OCI-LY3 (cell line): ENCODE results near the gene ZNF324B.

ENCODE experiments used
- H2AFZ ChIP-seq: fragments of 200-600, 300-600 bp; shearing (Covaris generic); 2 replicates; pipeline ENCODE4 v1.6.0; 2014; ENCODE audit warnings: antibody characterized with exemption, low read depth, low read length
- H3K27ac ChIP-seq: fragments of 200-600, 300-600 bp; sonication (generic); 2 replicates; pipeline ENCODE4 v1.5.1; 2014; ENCODE audit warnings: mild to moderate bottlenecking, low read length, moderate library complexity, mixed read lengths
- H3K27me3 ChIP-seq: fragments of 200-600, 300-600 bp; sonication (generic); 2 replicates; pipeline ENCODE4 v1.6.1; 2014; ENCODE audit warnings: low read depth, low read length, mixed read lengths
- H3K36me3 ChIP-seq: fragments of 200-600, 300-600 bp; sonication (generic); replicated peaks from 2 replicates; pipeline ENCODE3; 2014; ENCODE audit warnings: low read depth, low read length, mixed read lengths
- H3K4me1 ChIP-seq: fragments of 300-600, 200-600 bp; sonication (generic); 2 replicates; pipeline ENCODE4 v1.6.1; 2014; ENCODE audit warnings: low read length, mixed read lengths
- H3K4me2 ChIP-seq: fragments of 200-600, 300-600 bp; sonication (generic); 2 replicates; pipeline ENCODE4 v1.6.1; 2014; ENCODE audit warnings: low read length, mixed read lengths
- H3K4me3 ChIP-seq: fragments of 300-600, 200-600 bp; sonication (generic); 2 replicates; pipeline ENCODE4 v1.5.1; 2014; ENCODE audit warnings: antibody characterized with exemption, mild to moderate bottlenecking, low read length, moderate library complexity
- H3K79me2 ChIP-seq: fragments of 300-600, 200-600 bp; shearing (Covaris generic); 2 replicates; pipeline ENCODE4 v1.6.1; 2014; ENCODE audit warnings: mild to moderate bottlenecking, low read length, mixed read lengths
- H3K9ac ChIP-seq: fragments of 300-600, 200-600 bp; shearing (Covaris generic); 2 replicates; pipeline ENCODE4 v1.6.0; 2014; ENCODE audit warnings: mild to moderate bottlenecking, low read length, moderate library complexity
- H3K9me3 ChIP-seq: fragments of 200-600, 300-600 bp; shearing (Covaris generic); 2 replicates; pipeline ENCODE4 v1.6.1; 2014; ENCODE audit warnings: low read length, mixed read lengths; ENCODE audit not compliant: insufficient read depth
- H4K20me1 ChIP-seq: fragments of 200-600, 300-600 bp; sonication (generic); 2 replicates; pipeline ENCODE4 v1.6.1; 2016; ENCODE audit warnings: low read length, mixed read lengths; ENCODE audit not compliant: insufficient read depth
- EZH2phosphoT487 ChIP-seq: fragments of 200-600 bp; shearing (Covaris generic); IDR thresholded peaks from 2 replicates; pipeline ENCODE4 v1.6.1; 2018; ENCODE audit warnings: antibody characterized with exemption, mixed run types, low read depth
- TF ChIP-seq, protein P1 (sequence below): fragments of 200-600, 300-600 bp; sonication (generic); IDR thresholded peaks from 2 replicates; pipeline ENCODE4 v1.5.1; 2014; ENCODE audit warnings: antibody characterized with exemption, low read length, low read depth

Gene ZNF324B

DNA sequence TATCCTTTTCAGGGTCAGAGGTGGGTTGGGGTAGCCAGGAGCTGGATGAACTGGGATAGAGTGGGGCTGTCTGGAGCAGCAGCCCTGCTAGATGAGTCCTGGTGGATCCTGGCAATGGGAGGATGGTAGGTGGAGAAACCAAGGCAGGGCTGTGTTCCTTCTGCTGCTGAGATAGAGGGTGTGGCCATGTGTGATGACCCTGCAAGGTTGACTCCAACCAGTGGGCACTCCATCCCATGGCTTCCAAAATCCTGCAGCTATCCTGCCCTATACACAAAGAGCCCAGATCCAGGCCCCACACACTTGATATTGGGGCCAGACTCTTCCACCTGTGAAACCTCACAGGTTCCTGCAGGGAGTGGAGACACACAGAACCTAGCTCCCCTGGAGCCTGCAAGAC is 22.4 kb downstream of the ZNF324B start:
- no peaks in the 10 kb centered on the region for H3K9me3 ChIP-seq
- no peak for TF ChIP-seq EZH2phosphoT487
- TF ChIP-seq, protein P1, sequence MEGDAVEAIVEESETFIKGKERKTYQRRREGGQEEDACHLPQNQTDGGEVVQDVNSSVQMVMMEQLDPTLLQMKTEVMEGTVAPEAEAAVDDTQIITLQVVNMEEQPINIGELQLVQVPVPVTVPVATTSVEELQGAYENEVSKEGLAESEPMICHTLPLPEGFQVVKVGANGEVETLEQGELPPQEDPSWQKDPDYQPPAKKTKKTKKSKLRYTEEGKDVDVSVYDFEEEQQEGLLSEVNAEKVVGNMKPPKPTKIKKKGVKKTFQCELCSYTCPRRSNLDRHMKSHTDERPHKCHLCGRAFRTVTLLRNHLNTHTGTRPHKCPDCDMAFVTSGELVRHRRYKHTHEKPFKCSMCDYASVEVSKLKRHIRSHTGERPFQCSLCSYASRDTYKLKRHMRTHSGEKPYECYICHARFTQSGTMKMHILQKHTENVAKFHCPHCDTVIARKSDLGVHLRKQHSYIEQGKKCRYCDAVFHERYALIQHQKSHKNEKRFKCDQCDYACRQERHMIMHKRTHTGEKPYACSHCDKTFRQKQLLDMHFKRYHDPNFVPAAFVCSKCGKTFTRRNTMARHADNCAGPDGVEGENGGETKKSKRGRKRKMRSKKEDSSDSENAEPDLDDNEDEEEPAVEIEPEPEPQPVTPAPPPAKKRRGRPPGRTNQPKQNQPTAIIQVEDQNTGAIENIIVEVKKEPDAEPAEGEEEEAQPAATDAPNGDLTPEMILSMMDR = no peak
- H3K9ac ChIP-seq = no peak overlapping the region
- H4K20me1 ChIP-seq = 0 out of 2 replicates have a peak, but pooled peaks cover 4% of the 10 kb centered on the region
- H3K27ac ChIP-seq = no peak overlapping the region
- 0 out of 2 replicates have a peak, but pooled peaks cover under 1% of the 10 kb centered on the region for H3K79me2 ChIP-seq
- peaks cover 25% of the 10 kb centered on the region for H3K4me1 ChIP-seq
- no peak overlapping the region for H3K4me3 ChIP-seq
- H3K36me3 ChIP-seq = peaks cover 10% of the 10 kb centered on the region
- no peak overlapping the region for H2AFZ ChIP-seq
- no peaks in the 10 kb centered on the region for H3K27me3 ChIP-seq
- no peak overlapping the region for H3K4me2 ChIP-seq

GRCh38 chr19:58474291-58474996 is 23.0 kb downstream of the ZNF324B start:
- Histone ChIP-seq H3K79me2 (no peaks in the 10 kb centered on the region), H2AFZ (no peak overlapping the region), H3K4me3 (peak overlapping the region; percentile 83), H3K27me3 (no peaks in the 10 kb centered on the region), H3K4me1 (peaks cover 25% of the 10 kb centered on the region), H3K4me2 (peak overlapping the region; percentile 86), H3K9me3 (no peaks in the 10 kb centered on the region), H3K9ac (no peak overlapping the region), H3K27ac (no peak overlapping the region), H3K36me3 (peaks cover 10% of the 10 kb centered on the region), H4K20me1 (no peaks in the 10 kb centered on the region)
- TF ChIP-seq, protein P1 = no peak
- no peak for TF ChIP-seq EZH2phosphoT487

GRCh38 chr19:58474997-58475713 is 23.7 kb downstream of the ZNF324B start:
- Histone ChIP-seq H3K4me1 (peaks cover 25% of the 10 kb centered on the region), H2AFZ (no peak overlapping the region; the same call in 1 of the 2 replicates), H3K36me3 (peaks cover 10% of the 10 kb centered on the region), H3K9ac (peak overlapping the region; percentile 84), H3K27ac (peak overlapping the region; percentile 83), H3K9me3 (no peaks in the 10 kb centered on the region), H3K79me2 (no peaks in the 10 kb centered on the region), H4K20me1 (no peaks in the 10 kb centered on the region), H3K4me2 (peak overlapping the region; percentile 86), H3K27me3 (no peaks in the 10 kb centered on the region), H3K4me3 (peak overlapping the region; percentile 83)
- TF ChIP-seq, protein P1 = no peak
- no peak for TF ChIP-seq EZH2phosphoT487

DNA sequence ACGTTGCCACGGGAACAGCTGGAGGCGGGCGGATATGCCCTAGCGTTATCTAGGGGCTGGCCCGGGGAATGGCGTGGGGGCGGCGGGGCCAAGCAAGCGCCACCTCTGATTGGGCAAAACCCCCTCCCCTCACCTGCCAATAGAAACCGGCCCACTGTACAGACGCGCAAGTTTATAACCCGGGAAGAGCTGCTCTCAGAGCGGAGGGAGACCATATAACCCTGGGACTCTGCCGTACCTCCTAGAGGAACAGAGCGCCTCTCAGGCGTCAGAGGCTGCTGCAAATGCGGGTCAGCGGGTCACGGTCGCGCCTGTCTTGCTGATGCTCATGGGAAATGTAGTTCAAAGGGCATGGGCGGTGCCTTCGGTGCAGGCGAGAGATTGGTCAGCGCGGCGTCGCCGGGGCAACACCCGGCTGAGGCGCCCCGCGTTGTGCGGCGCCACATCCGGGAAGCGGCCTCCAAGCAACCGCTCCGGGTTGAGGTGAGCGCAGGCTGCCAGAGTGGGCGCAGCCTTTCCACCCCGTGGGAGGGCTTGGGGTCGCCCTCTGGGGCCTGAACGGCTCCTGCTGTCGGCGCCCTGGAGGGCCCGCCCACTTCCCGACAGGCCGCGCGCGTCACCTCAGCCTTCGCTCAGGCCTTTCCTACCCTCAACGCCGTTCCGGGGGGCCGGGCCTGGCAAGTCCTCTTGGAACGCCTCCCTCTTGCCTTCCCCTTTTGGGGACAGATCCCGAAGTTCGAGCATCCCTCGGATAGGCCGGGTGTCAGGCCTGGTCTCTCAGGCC is 24.5 kb downstream of the ZNF324B start, which contains the start of gene ZNF446:
Gene ZNF446, plus strand, starts transcription at position 639 of the 784 bp plus-strand sequence. CDS start 867 bp downstream, outside the sequence.
- peaks cover 13% of the 10 kb centered on the region for H3K36me3 ChIP-seq
- H3K79me2 ChIP-seq = no peaks in the 10 kb centered on the region
- H3K27ac ChIP-seq = peak within 1 kb of the TSS; percentile 83
- H3K9me3 ChIP-seq = no peaks in the 10 kb centered on the region
- H3K4me2 ChIP-seq = peak within 1 kb of the TSS; percentile 86
- H2AFZ ChIP-seq = peak within 1 kb of the TSS; percentile 64
- no peaks in the 10 kb centered on the region for H4K20me1 ChIP-seq
- no peaks in the 10 kb centered on the region for H3K27me3 ChIP-seq
- peak within 1 kb of the TSS; percentile 83 for H3K4me3 ChIP-seq
- H3K4me1 ChIP-seq = peaks cover 25% of the 10 kb centered on the region
- peak within 1 kb of the TSS; percentile 84 for H3K9ac ChIP-seq
- TF ChIP-seq EZH2phosphoT487 = no peak
- TF ChIP-seq, protein P1 = no peak
